GM23338 (cell line): ENCODE measurements around the gene PPFIA1. TPM values are rescaled to one million over a fixed set of nuclear protein-coding genes. Genes with fewer than 3 reads are reported as not detected.

Source experiments
- ATAC-seq: fragments of 200-7000 bp; cut with Tn5 transposase; 3 replicates; pipeline ENCODE4 v1.9.1; 2020
- DNase-seq: peaks from one replicate; pipeline ENCODE4 v3.0.0-alpha.2; 2015; ENCODE audit warnings: low spot score
- H2AFZ ChIP-seq: fragments of 200-600 bp; sonication (generic); 2 replicates; pipeline ENCODE4 v1.8.0; 2016; ENCODE audit warnings: antibody characterized with exemption, mild to moderate bottlenecking, moderate library complexity
- H3F3A ChIP-seq: fragments of 200-600 bp; sonication (generic); replicated peaks from 2 replicates; pipeline ENCODE4 v1.8.0; 2017; ENCODE audit warnings: antibody characterized with exemption, mixed run types, low read depth
- H3K27ac ChIP-seq: fragments of 200-600 bp; sonication (generic); 2 replicates; pipeline ENCODE4 v1.6.1; 2016; ENCODE audit warnings: low read depth
- H3K27me3 ChIP-seq: fragments of 200-600 bp; sonication (generic); 2 replicates; pipeline ENCODE4 v1.8.0; 2016; ENCODE audit warnings: mild to moderate bottlenecking, mixed run types, moderate library complexity; ENCODE audit not compliant: insufficient read depth
- H3K36me3 ChIP-seq: fragments of 200-600 bp; sonication (generic); 2 replicates; pipeline ENCODE4 v1.8.0; 2016; ENCODE audit warnings: mild to moderate bottlenecking; ENCODE audit not compliant: insufficient read depth
- H3K4me1 ChIP-seq: fragments of 200-600 bp; sonication (generic); 2 replicates; pipeline ENCODE4 v1.8.0; 2016; ENCODE audit warnings: mild to moderate bottlenecking, moderate library complexity; ENCODE audit not compliant: insufficient read depth
- H3K4me2 ChIP-seq: fragments of 200-600 bp; sonication (generic); 2 replicates; pipeline ENCODE4 v1.7.1; 2017; ENCODE audit warnings: mixed run types
- H3K4me3 ChIP-seq: fragments of 200-600 bp; sonication (generic); 2 replicates; pipeline ENCODE4 v1.6.1; 2016; ENCODE audit warnings: mixed run types
- H3K79me2 ChIP-seq: fragments of 200-600 bp; sonication (generic); replicated peaks from 2 replicates; pipeline ENCODE4 v1.8.0; 2017; ENCODE audit warnings: mild to moderate bottlenecking; ENCODE audit not compliant: insufficient read depth
- H3K9me2 ChIP-seq: fragments of 200-600 bp; sonication (generic); 2 replicates; pipeline ENCODE4 v1.8.0; 2017; ENCODE audit not compliant: insufficient read depth
- H4K20me1 ChIP-seq: fragments of 200-600 bp; sonication (generic); replicated peaks from 2 replicates; pipeline ENCODE4 v1.8.0; 2017; ENCODE audit warnings: mild to moderate bottlenecking; ENCODE audit not compliant: insufficient read depth
- H3K27ac Mint-ChIP-seq: 2 replicates; pipeline ENCODE4 v1.8.0; 2020; ENCODE audit warnings: inconsistent platforms, mild to moderate bottlenecking, moderate library complexity, mixed read lengths
- H3K27me3 Mint-ChIP-seq: 3 replicates; pipeline ENCODE4 v1.8.0; 2022; ENCODE audit warnings: low read depth, mild to moderate bottlenecking, moderate library complexity, mixed read lengths, inconsistent platforms; ENCODE audit not compliant: insufficient read depth, poor library complexity
- H3K36me3 Mint-ChIP-seq: 3 replicates; pipeline ENCODE4 v1.8.0; 2021; ENCODE audit warnings: low read depth, mild to moderate bottlenecking, inconsistent platforms, moderate library complexity, mixed read lengths
- H3K4me1 Mint-ChIP-seq: 3 replicates; pipeline ENCODE4 v1.8.0; 2020; ENCODE audit warnings: mild to moderate bottlenecking, inconsistent platforms, mixed read lengths
- H3K4me3 Mint-ChIP-seq: 3 replicates; pipeline ENCODE4 v1.8.0; 2021; ENCODE audit warnings: moderate library complexity, mild to moderate bottlenecking, inconsistent platforms, mixed read lengths
- H3K9me3 Mint-ChIP-seq: 3 replicates; pipeline ENCODE4 v1.8.0; 2020; ENCODE audit warnings: moderate library complexity, mild to moderate bottlenecking, inconsistent platforms, mixed read lengths
- CREB1 ChIP-seq: fragments of 250-450 bp; sonication (Bioruptor Pico); IDR thresholded peaks from 2 replicates; pipeline ENCODE4 v1.5.0; 2020; ENCODE audit warnings: low read depth, mild to moderate bottlenecking, moderate library complexity
- CTCF ChIP-seq, 2 experiments: fragments of 200-600 bp in 1 of 2; sonication (generic) in 1 of 2; conservative IDR thresholded peaks; 2 replicates each; pipeline versions ENCODE4 v1.5.1 to v1.6.1; 2016 to 2017; ENCODE audit warnings: antibody characterized with exemption in 2 of 2, low read depth in 2 of 2, mild to moderate bottlenecking in 2 of 2, moderate library complexity in 1 of 2
- ETS1 ChIP-seq: IDR thresholded peaks from 2 replicates; pipeline ENCODE4 v1.6.1; 2016; ENCODE audit warnings: antibody characterized with exemption
- EZH2 ChIP-seq: fragments of 200-600 bp; sonication (generic); IDR thresholded peaks from one replicate; pipeline ENCODE4 v1.8.0; 2017; ENCODE audit warnings: antibody characterized with exemption, mild to moderate bottlenecking, low read depth; ENCODE audit not compliant: unreplicated experiment
- EZH2phosphoT487 ChIP-seq: fragments of 200-600 bp; sonication (generic); IDR thresholded peaks from one replicate; pipeline ENCODE4 v1.8.1; 2018; ENCODE audit warnings: antibody characterized with exemption; ENCODE audit not compliant: unreplicated experiment
- JUNB ChIP-seq: IDR thresholded peaks from one replicate; pipeline ENCODE4 v1.6.1; 2016; ENCODE audit warnings: antibody characterized with exemption; ENCODE audit not compliant: unreplicated experiment
- NANOG ChIP-seq: IDR thresholded peaks from 2 replicates; pipeline ENCODE4 v1.6.1; 2016; ENCODE audit warnings: antibody characterized with exemption, borderline replicate concordance
- POLR2AphosphoS5 ChIP-seq: IDR thresholded peaks from 2 replicates; pipeline ENCODE4 v1.6.1; 2016; ENCODE audit warnings: antibody characterized with exemption, low read depth
- REST ChIP-seq: IDR thresholded peaks from one replicate; pipeline ENCODE4 v1.6.1; 2018; ENCODE audit warnings: antibody characterized with exemption; ENCODE audit not compliant: unreplicated experiment
- STAT1 ChIP-seq: IDR thresholded peaks from one replicate; pipeline ENCODE4 v1.6.1; 2016; ENCODE audit warnings: antibody characterized with exemption; ENCODE audit not compliant: unreplicated experiment
- ZNF114 ChIP-seq: fragments of 250-450 bp; sonication (Bioruptor Pico); IDR thresholded peaks from 2 replicates; pipeline ENCODE4 v1.5.0; 2020; ENCODE audit warnings: mild to moderate bottlenecking, moderate library complexity
- ZNF331 ChIP-seq: fragments of 250-450 bp; sonication (Bioruptor Pico); IDR thresholded peaks from 2 replicates; pipeline ENCODE4 v1.5.0; 2020; ENCODE audit warnings: low read depth, mild to moderate bottlenecking, moderate library complexity
- ZNF462 ChIP-seq: fragments of 250-450 bp; sonication (Bioruptor Pico); IDR thresholded peaks from 2 replicates; pipeline ENCODE4 v1.5.0; 2020; ENCODE audit warnings: mild to moderate bottlenecking, moderate library complexity
- polyA plus RNA-seq: library from polyadenylated mRNA; unstranded; fragments of >200 nt; fragmentation: Nextera tagmentation; extraction: Ambion mirVana; gene quantifications from 2 replicates; pipeline ENCODE4 v1.2.1, GENCODE V29; 2016
- total RNA-seq: library from RNA; depleted of rRNA; stranded (reverse); fragments of >200 nt; shearing (Covaris generic); gene quantifications from 2 replicates; pipeline ENCODE4 v1.2.3, GENCODE V29; 2014

PPFIA1 gene
- total and polyA plus RNA-seq, 2 experiments from 2014 or later: 41.7 to 62.0 TPM

- H3K36me3 Mint-ChIP-seq: peaks cover 59% of the 10 kb centered on the region
Measured at GRCh38 chr11:70348608-70349007, 78.1 kb downstream of the PPFIA1 start.

More at GRCh38 chr11:70348608-70349007, 78.1 kb downstream of the PPFIA1 start:
- TF ChIP-seq POLR2AphosphoS5: no peak
- no peak for TF ChIP-seq JUNB
- TF ChIP-seq NANOG: no peak
- TF ChIP-seq ETS1: no peak
- TF ChIP-seq ZNF114 (CRISPR knock-in tag): no peak
- TF ChIP-seq CTCF (conservative IDR thresholded peaks at IDR 0.05; ENCODE audit: low read depth in 2 of 2): no peak
- TF ChIP-seq ZNF331: no peak
- TF ChIP-seq STAT1: no peak
- no peak for TF ChIP-seq CREB1 (CRISPR knock-in tag)
- TF ChIP-seq EZH2: no peak
- no peak for TF ChIP-seq EZH2phosphoT487
- TF ChIP-seq ZNF462 (CRISPR knock-in tag): no peak
- TF ChIP-seq REST: no peak
- Histone ChIP-seq H3K27ac (no peak overlapping the region), H4K20me1 (peaks cover 11% of the 10 kb centered on the region; the same call in 1 of the 2 replicates), H3F3A (no peaks in the 10 kb centered on the region), H3K9me2 (no peaks in the 10 kb centered on the region), H3K4me1 (no peaks in the 10 kb centered on the region), H3K4me3 (no peak overlapping the region), H3K27me3 (no peaks in the 10 kb centered on the region), H3K4me2 (no peak overlapping the region), H3K79me2 (no peaks in the 10 kb centered on the region; the same call in 1 of the 2 replicates), H3K36me3 (peaks cover 32% of the 10 kb centered on the region), H2AFZ (no peak overlapping the region)
- H3K4me1 Mint-ChIP-seq: no peaks in the 10 kb centered on the region
- no peaks in the 10 kb centered on the region for H3K9me3 Mint-ChIP-seq
- peaks cover 5% of the 10 kb centered on the region for H3K27me3 Mint-ChIP-seq
- no peak for ATAC-seq
- no peak overlapping the region for H3K27ac Mint-ChIP-seq
- no peak for DNase-seq
- H3K4me3 Mint-ChIP-seq: no peak overlapping the region
